ENCODE measurements around the gene ARHGEF7.

DNA sequence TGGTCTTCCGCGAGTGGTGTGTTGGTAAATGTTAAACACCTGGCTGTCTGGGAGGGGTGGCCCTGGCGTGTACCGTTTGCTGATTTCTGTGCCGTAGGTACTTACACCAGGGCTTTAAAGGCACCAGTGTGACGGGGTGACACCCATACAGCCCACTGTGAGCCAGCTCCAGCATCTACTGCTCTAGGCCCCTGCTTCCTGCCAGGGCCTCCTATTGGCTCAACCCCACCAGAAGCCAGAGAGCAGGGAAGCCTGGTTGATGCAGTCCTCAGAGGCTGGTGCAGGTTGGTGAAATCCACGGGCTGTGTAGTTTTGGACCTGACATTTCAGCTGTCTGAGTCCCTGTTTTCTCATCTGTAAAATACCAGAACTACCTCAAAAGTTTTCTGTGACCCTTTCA, 30.4 kb downstream of the ARHGEF7 start:
- TF ChIP-seq EZH2 (IDR thresholded peaks at IDR 0.05) = no peak
- TF ChIP-seq, protein P1, sequence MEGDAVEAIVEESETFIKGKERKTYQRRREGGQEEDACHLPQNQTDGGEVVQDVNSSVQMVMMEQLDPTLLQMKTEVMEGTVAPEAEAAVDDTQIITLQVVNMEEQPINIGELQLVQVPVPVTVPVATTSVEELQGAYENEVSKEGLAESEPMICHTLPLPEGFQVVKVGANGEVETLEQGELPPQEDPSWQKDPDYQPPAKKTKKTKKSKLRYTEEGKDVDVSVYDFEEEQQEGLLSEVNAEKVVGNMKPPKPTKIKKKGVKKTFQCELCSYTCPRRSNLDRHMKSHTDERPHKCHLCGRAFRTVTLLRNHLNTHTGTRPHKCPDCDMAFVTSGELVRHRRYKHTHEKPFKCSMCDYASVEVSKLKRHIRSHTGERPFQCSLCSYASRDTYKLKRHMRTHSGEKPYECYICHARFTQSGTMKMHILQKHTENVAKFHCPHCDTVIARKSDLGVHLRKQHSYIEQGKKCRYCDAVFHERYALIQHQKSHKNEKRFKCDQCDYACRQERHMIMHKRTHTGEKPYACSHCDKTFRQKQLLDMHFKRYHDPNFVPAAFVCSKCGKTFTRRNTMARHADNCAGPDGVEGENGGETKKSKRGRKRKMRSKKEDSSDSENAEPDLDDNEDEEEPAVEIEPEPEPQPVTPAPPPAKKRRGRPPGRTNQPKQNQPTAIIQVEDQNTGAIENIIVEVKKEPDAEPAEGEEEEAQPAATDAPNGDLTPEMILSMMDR (IDR thresholded peaks at IDR 0.05) = no peak
- TF ChIP-seq EZH2phosphoT487 (IDR thresholded peaks at IDR 0.05) = no peak

All from neural progenitor cell (in vitro differentiated cells).